ENCODE results near the gene CLMN.

CLMN gene

GRCh38 chr14:95167177-95167576 is 152.5 kb downstream of the CLMN start:
- TF ChIP-seq CTCF (conservative IDR thresholded peaks at IDR 0.05): no peak
- H3K27ac ChIP-seq: no peak overlapping the region

GRCh38 chr14:95165517-95165916 is 154.2 kb downstream of the CLMN start:
- no peak for TF ChIP-seq CTCF (conservative IDR thresholded peaks at IDR 0.05)
- H3K27ac ChIP-seq: no peak overlapping the region

GRCh38 chr14:95164506-95164905 is 155.2 kb downstream of the CLMN start:
- no peak overlapping the region for H3K27ac ChIP-seq
- TF ChIP-seq CTCF (conservative IDR thresholded peaks at IDR 0.05): no peak

GRCh38 chr14:95163666-95164065 is 156.0 kb downstream of the CLMN start:
- TF ChIP-seq CTCF (conservative IDR thresholded peaks at IDR 0.05): no peak
- no peak overlapping the region for H3K27ac ChIP-seq

- no peak for TF ChIP-seq CTCF (conservative IDR thresholded peaks at IDR 0.05)
- no peak overlapping the region for H3K27ac ChIP-seq
These were observed 156.6 kb downstream of the CLMN start for GRCh38 chr14:95163132-95163531.

GRCh38 chr14:95162641-95163040 is 157.1 kb downstream of the CLMN start:
- no peak for TF ChIP-seq CTCF (conservative IDR thresholded peaks at IDR 0.05)

GRCh38 chr14:95157327-95158189 is 162.2 kb downstream of the CLMN start, which contains the start of gene DICER1:
Gene DICER1 (minus strand): TSS chr14:95157529. CDS start chr14:95133458, 24,071 bp downstream.
- peak within 1 kb of the TSS; percentile 97 for H3K27ac ChIP-seq
- no peak for TF ChIP-seq CTCF (conservative IDR thresholded peaks at IDR 0.05)

More at GRCh38 chr14:95162641-95163040, 157.1 kb downstream of the CLMN start:
- no peak overlapping the region for H3K27ac ChIP-seq

Data from VCaP (cell line).